HepG2 (cell line): ENCODE results near the gene TCP11L1. TPM values are rescaled to one million over a fixed set of nuclear protein-coding genes. Genes with fewer than 3 reads are reported as not detected.
A peak's percentile ranks its signal among the peaks of the same experiment; 100 is the strongest.

Experiments used
- HES4 ChIP-seq: sonication (generic); formaldehyde crosslinking; IDR thresholded peaks from 2 replicates; pipeline ENCODE4 v1.9.0; 2021; ENCODE audit warnings: mild to moderate bottlenecking, missing genetic modification reagents, borderline replicate concordance
- KLF11 ChIP-seq: IDR thresholded peaks from 2 replicates; pipeline ENCODE4 v1.6.1; 2016; ENCODE audit warnings: missing compliant biosample characterization
- KMT2A ChIP-seq: sonication (generic); formaldehyde crosslinking; IDR thresholded peaks from 2 replicates; pipeline ENCODE4 v1.4.0; 2020; ENCODE audit warnings: missing genetic modification reagents
- SP140L ChIP-seq: sonication (generic); formaldehyde crosslinking; IDR thresholded peaks from 2 replicates; pipeline ENCODE4 v1.4.0; 2020; ENCODE audit warnings: missing genetic modification reagents, borderline replicate concordance
- ZNF549 ChIP-seq: sonication (generic); formaldehyde crosslinking; IDR thresholded peaks from 2 replicates; pipeline ENCODE4 v1.5.0; 2020; ENCODE audit warnings: missing genetic modification reagents
- ZNF607 ChIP-seq: sonication (generic); formaldehyde crosslinking; IDR thresholded peaks from 2 replicates; pipeline ENCODE4 v1.5.1; 2020; ENCODE audit warnings: missing genetic modification reagents, mild to moderate bottlenecking, borderline replicate concordance
- ZNF724P ChIP-seq: sonication (generic); formaldehyde crosslinking; IDR thresholded peaks from 2 replicates; pipeline ENCODE4 v1.8.0; 2022; ENCODE audit warnings: missing genetic modification reagents, borderline replicate concordance
- polyA plus RNA-seq, 8 experiments: library from polyadenylated mRNA; depleted of rRNA in 3 of 8; stranded (reverse) in 7 of 8; unstranded in 1 of 8; fragments of >200 nt; fragmentation: Illumina TruSeq in 4 of 8; extraction: Trizol in 4 of 8; gene quantifications; 2 replicates each; pipeline versions ENCODE4 v1.2.1 to v1.2.3, GENCODE V29; 2011 to 2016; ENCODE audit warnings: low read depth in 4 of 8, missing spikeins in 1 of 8, mixed read lengths in 1 of 8; ENCODE audit not compliant: insufficient read depth in 1 of 8
- total RNA-seq, 5 experiments: library from RNA; depleted of rRNA; stranded (reverse); fragments of >200 nt; fragmentation: Illumina TruSeq; extraction: Trizol; gene quantifications; 2 replicates each; pipeline ENCODE4 v1.2.3, GENCODE V29; 2016; ENCODE audit warnings: low read depth in 1 of 5
- TF ChIP-seq, protein P1 (sequence below): sonication (generic); formaldehyde crosslinking; IDR thresholded peaks from 2 replicates; pipeline ENCODE4 v1.5.0; 2020; ENCODE audit warnings: mild to moderate bottlenecking, missing genetic modification reagents, borderline replicate concordance
- TF ChIP-seq, protein P2 (sequence below): sonication (generic); formaldehyde crosslinking; IDR thresholded peaks from 2 replicates; pipeline ENCODE4 v1.5.0; 2020; ENCODE audit warnings: missing genetic modification reagents
- TF ChIP-seq, protein P3 (sequence below): sonication (generic); formaldehyde crosslinking; IDR thresholded peaks from 2 replicates; pipeline ENCODE4 v1.4.0; 2020; ENCODE audit warnings: missing genetic modification reagents, borderline replicate concordance
- TF ChIP-seq, protein P4 (sequence below): sonication (generic); formaldehyde crosslinking; IDR thresholded peaks from 2 replicates; pipeline ENCODE4 v1.4.0; 2020; ENCODE audit warnings: missing genetic modification reagents, borderline replicate concordance
- TF ChIP-seq, protein P5 (sequence below): sonication (generic); formaldehyde crosslinking; IDR thresholded peaks from 2 replicates; pipeline ENCODE4 v1.5.0; 2020; ENCODE audit warnings: missing genetic modification reagents, mild to moderate bottlenecking, borderline replicate concordance

The TCP11L1 gene
- total and polyA plus RNA-seq, 2 of the 13 experiments (the other 11 are each of a cell fraction or from before 2014, with no cell fraction given), result 7.9 to 10.1 TPM

DNA sequence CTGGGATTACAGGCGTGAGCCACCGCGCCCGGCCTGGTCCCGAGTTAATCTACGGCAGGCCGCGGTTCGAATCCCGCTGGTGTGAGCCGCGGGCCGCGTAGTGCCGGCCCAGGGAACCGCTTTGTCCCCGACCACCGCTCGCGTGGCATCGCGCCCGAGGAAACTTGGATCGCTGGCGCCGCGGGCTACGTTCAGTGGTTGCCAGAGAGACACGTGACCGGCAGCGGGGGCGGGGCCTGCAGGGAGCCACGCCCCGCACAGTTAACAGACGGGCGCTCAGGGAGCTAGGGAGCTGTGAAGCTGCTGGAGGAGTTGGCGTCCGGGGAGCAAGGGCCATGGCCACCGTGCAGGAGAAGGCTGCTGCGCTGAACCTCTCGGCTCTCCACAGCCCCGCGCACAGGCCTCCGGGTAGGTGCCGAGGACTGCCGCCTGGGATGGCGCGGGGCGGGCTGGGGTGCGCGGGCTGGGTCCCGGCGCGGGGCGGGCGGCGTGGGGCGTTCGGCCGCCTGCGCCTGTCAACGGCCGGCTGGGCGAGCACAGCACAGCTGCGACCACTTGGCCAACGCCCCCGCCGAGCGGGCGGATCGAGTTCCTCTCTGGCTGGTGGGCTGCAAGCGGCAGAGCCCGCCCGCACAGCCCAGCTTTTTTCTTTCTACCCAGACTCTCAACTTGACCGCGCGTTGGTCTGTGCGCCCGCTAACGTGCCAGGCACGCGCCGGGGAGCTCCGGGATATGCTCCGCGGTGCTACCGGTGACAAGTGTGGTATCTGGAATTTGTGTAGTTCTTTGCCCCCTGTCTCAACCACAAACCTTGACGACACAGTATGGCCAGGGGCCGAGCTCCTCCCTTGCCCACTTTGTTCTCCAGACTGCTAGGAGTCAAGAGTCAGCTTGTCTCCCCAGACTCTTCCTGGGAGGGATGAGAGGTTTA, 23.5 kb upstream of the TCP11L1 start, which contains the start of gene DEPDC7 (continued):
- TF ChIP-seq, protein P1, sequence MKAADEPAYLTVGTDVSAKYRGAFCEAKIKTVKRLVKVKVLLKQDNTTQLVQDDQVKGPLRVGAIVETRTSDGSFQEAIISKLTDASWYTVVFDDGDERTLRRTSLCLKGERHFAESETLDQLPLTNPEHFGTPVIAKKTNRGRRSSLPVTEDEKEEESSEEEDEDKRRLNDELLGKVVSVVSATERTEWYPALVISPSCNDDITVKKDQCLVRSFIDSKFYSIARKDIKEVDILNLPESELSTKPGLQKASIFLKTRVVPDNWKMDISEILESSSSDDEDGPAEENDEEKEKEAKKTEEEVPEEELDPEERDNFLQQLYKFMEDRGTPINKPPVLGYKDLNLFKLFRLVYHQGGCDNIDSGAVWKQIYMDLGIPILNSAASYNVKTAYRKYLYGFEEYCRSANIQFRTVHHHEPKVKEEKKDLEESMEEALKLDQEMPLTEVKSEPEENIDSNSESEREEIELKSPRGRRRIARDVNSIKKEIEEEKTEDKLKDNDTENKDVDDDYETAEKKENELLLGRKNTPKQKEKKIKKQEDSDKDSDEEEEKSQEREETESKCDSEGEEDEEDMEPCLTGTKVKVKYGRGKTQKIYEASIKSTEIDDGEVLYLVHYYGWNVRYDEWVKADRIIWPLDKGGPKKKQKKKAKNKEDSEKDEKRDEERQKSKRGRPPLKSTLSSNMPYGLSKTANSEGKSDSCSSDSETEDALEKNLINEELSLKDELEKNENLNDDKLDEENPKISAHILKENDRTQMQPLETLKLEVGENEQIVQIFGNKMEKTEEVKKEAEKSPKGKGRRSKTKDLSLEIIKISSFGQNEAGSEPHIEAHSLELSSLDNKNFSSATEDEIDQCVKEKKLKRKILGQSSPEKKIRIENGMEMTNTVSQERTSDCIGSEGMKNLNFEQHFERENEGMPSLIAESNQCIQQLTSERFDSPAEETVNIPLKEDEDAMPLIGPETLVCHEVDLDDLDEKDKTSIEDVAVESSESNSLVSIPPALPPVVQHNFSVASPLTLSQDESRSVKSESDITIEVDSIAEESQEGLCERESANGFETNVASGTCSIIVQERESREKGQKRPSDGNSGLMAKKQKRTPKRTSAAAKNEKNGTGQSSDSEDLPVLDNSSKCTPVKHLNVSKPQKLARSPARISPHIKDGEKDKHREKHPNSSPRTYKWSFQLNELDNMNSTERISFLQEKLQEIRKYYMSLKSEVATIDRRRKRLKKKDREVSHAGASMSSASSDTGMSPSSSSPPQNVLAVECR (CRISPR knock-in tag), result peak; percentile 78; the same call in 1 of the 2 replicates
- TF ChIP-seq HES4 (CRISPR knock-in tag) (peak; percentile 90), ZNF549 (CRISPR knock-in tag) (0 out of 2 replicates have a peak, but pooled peaks have one; percentile 22), SP140L (no peak), KMT2A (no peak; the same call in 1 of the 2 replicates), KLF11 (peak; percentile 47; the same call in 1 of the 2 replicates), ZNF724P (no peak), ZNF607 (CRISPR knock-in tag) (peak; percentile 52; the same call in 1 of the 2 replicates)
- TF ChIP-seq, protein P2, sequence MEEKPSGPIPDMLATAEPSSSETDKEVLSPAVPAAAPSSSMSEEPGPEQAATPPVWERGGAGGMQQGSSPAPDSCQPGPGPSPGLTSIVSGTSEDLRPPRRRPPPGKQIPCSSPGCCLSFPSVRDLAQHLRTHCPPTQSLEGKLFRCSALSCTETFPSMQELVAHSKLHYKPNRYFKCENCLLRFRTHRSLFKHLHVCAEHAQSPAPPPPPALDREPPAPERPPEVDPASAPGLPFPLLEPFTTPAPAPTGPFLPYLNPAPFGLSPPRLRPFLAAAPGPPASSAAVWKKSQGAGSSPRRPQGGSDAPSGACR (CRISPR knock-in tag), result peak; percentile 53; the same call in 1 of the 2 replicates
- TF ChIP-seq, protein P3, sequence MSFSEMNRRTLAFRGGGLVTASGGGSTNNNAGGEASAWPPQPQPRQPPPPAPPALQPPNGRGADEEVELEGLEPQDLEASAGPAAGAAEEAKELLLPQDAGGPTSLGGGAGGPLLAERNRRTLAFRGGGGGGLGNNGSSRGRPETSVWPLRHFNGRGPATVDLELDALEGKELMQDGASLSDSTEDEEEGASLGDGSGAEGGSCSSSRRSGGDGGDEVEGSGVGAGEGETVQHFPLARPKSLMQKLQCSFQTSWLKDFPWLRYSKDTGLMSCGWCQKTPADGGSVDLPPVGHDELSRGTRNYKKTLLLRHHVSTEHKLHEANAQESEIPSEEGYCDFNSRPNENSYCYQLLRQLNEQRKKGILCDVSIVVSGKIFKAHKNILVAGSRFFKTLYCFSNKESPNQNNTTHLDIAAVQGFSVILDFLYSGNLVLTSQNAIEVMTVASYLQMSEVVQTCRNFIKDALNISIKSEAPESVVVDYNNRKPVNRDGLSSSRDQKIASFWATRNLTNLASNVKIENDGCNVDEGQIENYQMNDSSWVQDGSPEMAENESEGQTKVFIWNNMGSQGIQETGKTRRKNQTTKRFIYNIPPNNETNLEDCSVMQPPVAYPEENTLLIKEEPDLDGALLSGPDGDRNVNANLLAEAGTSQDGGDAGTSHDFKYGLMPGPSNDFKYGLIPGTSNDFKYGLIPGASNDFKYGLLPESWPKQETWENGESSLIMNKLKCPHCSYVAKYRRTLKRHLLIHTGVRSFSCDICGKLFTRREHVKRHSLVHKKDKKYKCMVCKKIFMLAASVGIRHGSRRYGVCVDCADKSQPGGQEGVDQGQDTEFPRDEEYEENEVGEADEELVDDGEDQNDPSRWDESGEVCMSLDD, result peak; percentile 50; the same call in 1 of the 2 replicates
- TF ChIP-seq, protein P4, sequence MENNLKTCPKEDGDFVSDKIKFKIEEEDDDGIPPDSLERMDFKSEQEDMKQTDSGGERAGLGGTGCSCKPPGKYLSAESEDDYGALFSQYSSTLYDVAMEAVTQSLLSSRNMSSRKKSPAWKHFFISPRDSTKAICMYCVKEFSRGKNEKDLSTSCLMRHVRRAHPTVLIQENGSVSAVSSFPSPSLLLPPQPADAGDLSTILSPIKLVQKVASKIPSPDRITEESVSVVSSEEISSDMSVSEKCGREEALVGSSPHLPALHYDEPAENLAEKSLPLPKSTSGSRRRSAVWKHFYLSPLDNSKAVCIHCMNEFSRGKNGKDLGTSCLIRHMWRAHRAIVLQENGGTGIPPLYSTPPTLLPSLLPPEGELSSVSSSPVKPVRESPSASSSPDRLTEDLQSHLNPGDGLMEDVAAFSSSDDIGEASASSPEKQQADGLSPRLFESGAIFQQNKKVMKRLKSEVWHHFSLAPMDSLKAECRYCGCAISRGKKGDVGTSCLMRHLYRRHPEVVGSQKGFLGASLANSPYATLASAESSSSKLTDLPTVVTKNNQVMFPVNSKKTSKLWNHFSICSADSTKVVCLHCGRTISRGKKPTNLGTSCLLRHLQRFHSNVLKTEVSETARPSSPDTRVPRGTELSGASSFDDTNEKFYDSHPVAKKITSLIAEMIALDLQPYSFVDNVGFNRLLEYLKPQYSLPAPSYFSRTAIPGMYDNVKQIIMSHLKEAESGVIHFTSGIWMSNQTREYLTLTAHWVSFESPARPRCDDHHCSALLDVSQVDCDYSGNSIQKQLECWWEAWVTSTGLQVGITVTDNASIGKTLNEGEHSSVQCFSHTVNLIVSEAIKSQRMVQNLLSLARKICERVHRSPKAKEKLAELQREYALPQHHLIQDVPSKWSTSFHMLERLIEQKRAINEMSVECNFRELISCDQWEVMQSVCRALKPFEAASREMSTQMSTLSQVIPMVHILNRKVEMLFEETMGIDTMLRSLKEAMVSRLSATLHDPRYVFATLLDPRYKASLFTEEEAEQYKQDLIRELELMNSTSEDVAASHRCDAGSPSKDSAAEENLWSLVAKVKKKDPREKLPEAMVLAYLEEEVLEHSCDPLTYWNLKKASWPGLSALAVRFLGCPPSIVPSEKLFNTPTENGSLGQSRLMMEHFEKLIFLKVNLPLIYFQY (CRISPR knock-in tag), result peak; percentile 66; the same call in 1 of the 2 replicates
- TF ChIP-seq, protein P5, sequence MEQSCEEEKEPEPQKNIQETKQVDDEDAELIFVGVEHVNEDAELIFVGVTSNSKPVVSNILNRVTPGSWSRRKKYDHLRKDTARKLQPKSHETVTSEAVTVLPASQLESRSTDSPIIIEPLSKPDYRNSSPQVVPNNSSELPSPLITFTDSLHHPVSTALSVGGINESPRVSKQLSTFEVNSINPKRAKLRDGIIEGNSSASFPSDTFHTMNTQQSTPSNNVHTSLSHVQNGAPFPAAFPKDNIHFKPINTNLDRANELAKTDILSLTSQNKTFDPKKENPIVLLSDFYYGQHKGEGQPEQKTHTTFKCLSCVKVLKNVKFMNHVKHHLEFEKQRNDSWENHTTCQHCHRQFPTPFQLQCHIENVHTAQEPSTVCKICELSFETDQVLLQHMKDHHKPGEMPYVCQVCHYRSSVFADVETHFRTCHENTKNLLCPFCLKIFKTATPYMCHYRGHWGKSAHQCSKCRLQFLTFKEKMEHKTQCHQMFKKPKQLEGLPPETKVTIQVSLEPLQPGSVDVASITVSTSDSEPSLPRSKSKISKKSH, result peak; percentile 23; the same call in 1 of the 2 replicates
